Loucy (cell line): Measurements from ENCODE around the gene TGM3.

Experiments used
- EZH2phosphoT487 ChIP-seq: fragments of 200-600 bp; IDR thresholded peaks from 2 replicates; pipeline ENCODE4 v1.6.1; 2018; ENCODE audit warnings: antibody characterized with exemption, mild to moderate bottlenecking, moderate library complexity, borderline replicate concordance
- TF ChIP-seq, protein P1 (sequence below): fragments of 200-600 bp; sonication (generic); conservative IDR thresholded peaks from 2 replicates; pipeline ENCODE4 v1.5.1; 2014; ENCODE audit warnings: mild to moderate bottlenecking, antibody characterized with exemption, low read length

DNA sequence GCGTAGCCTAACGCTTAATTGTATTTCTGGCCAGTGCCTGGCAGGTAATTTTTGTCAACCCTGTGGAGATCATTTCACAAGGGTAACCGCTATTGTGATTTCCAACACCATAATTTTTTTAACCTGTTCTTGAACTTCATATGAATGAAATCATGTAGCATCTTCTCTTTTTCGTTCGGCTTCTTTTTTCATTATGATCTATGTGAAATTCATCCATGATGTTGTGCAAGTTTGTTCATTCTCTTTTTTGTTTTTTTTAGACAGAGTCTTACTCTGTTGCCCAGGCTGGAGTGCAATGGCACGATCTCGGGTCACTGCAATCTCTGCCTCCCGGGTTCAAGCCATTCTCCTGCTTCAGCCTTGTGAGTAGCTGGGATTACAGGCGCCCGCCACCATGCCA is 42.5 kb upstream of the TGM3 start:
- TF ChIP-seq, protein P1, sequence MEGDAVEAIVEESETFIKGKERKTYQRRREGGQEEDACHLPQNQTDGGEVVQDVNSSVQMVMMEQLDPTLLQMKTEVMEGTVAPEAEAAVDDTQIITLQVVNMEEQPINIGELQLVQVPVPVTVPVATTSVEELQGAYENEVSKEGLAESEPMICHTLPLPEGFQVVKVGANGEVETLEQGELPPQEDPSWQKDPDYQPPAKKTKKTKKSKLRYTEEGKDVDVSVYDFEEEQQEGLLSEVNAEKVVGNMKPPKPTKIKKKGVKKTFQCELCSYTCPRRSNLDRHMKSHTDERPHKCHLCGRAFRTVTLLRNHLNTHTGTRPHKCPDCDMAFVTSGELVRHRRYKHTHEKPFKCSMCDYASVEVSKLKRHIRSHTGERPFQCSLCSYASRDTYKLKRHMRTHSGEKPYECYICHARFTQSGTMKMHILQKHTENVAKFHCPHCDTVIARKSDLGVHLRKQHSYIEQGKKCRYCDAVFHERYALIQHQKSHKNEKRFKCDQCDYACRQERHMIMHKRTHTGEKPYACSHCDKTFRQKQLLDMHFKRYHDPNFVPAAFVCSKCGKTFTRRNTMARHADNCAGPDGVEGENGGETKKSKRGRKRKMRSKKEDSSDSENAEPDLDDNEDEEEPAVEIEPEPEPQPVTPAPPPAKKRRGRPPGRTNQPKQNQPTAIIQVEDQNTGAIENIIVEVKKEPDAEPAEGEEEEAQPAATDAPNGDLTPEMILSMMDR, result no peak
- no peak for TF ChIP-seq EZH2phosphoT487
